AG04449 (cell line): ENCODE measurements around the gene MAML2.

ENCODE experiments used
- CTCF ChIA-PET: fragments of 350-600 bp; formaldehyde crosslinking; extraction: SDS; loops from one replicate; lab custom pipeline; 2021; ENCODE audit warnings: antibody characterized with exemption; lab: Yijun Ruan, JAX
- POLR2A ChIA-PET: fragments of 400-600, 350-600 bp; formaldehyde crosslinking; extraction: SDS; loops from one replicate; lab custom pipeline; 2020; ENCODE audit warnings: antibody characterized with exemption, inconsistent platforms; lab: Yijun Ruan, JAX
- DNase-seq: peaks from one replicate; pipeline ENCODE4 v3.0.0-alpha.2; 2010; ENCODE audit warnings: low read depth, low spot score
- H3K4me3 ChIP-seq: 2 replicates; pipeline ENCODE4 v1.5.1; 2011; ENCODE audit warnings: low read depth, mild to moderate bottlenecking, control low read depth, low read length
- CTCF ChIP-seq: IDR thresholded peaks from one replicate; pipeline ENCODE4 v1.5.1; 2011; ENCODE audit warnings: mild to moderate bottlenecking, moderate library complexity, low read length, control low read depth, inconsistent platforms; ENCODE audit not compliant: insufficient read depth; ENCODE audit errors: missing control alignments

MAML2 gene

GRCh38 chr11:95999711-96000406 lies 343.1 kb downstream of the MAML2 start:
- CTCF ChIA-PET: no interaction called here
- H3K4me3 ChIP-seq: no peak overlapping the region
- no peak for DNase-seq
- POLR2A ChIA-PET: no interaction called here
- TF ChIP-seq CTCF: no peak

- DNase-seq: no peak
- H3K4me3 ChIP-seq: no peak overlapping the region
- ChIA-PET POLR2A (no interaction called here), CTCF (interaction anchor here (0.8 kb wide), 1 partner anchor 27 kb away, joined by 3 read pairs; no protein-coding TSS in a partner anchor)
- TF ChIP-seq CTCF: no peak
Observed at GRCh38 chr11:95996621-95997235, 346.3 kb downstream of the MAML2 start.

GRCh38 chr11:95994329-95994728 lies 348.7 kb downstream of the MAML2 start:
- no peak for TF ChIP-seq CTCF
- CTCF ChIA-PET: interaction anchor here (0.9 to 1.6 kb wide), 3 partner anchors 93 to 349 kb away, joined by 3 to 7 read pairs (median 5); partner anchors contain the start of gene MAML2
- no peak overlapping the region for H3K4me3 ChIP-seq
- POLR2A ChIA-PET: no interaction called here
- DNase-seq: no peak

- CTCF ChIA-PET: interaction anchor here (1.6 kb wide), 1 partner anchor 145 kb away, joined by 7 read pairs; no protein-coding TSS in a partner anchor
- DNase-seq: no peak
- TF ChIP-seq CTCF: no peak
- POLR2A ChIA-PET: no interaction called here
- no peak overlapping the region for H3K4me3 ChIP-seq
Observed at GRCh38 chr11:95993438-95994298, 349.3 kb downstream of the MAML2 start.

- ChIA-PET CTCF (interaction anchor here (1.3 kb wide), 1 partner anchor 155 kb away, joined by 4 read pairs; no protein-coding TSS in a partner anchor), POLR2A (no interaction called here)
- H3K4me3 ChIP-seq: no peak overlapping the region
- peak; percentile 41 for DNase-seq
- TF ChIP-seq CTCF: no peak
Observed at GRCh38 chr11:95991545-95991944, 351.4 kb downstream of the MAML2 start.
